ENCODE measurements around the gene RGS11.
"Not testable (repeated sequence)": the region's sequence is repeated elsewhere in the genome, so short reads cannot be mapped to it uniquely, and the experiment has no call there.

The RGS11 gene

GRCh38 chr16:252366-253337 lies 23.1 kb downstream of the RGS11 start:
- no peak overlapping the region for H3K9ac ChIP-seq (ENCODE audit: low read depth, low read length)
- no peaks in the 10 kb centered on the region for H3K4me1 ChIP-seq (ENCODE audit: insufficient read depth, low read length)

GRCh38 chr16:249431-249830 lies 26.3 kb downstream of the RGS11 start:
- Histone ChIP-seq H3K9me3 (ENCODE audit: control insufficient read depth, insufficient read depth, low read length) (no peaks in the 10 kb centered on the region), H3K36me3 (ENCODE audit: insufficient read depth, low read length) (no peaks in the 10 kb centered on the region), H3K4me1 (ENCODE audit: insufficient read depth, low read length) (no peaks in the 10 kb centered on the region), H3K9ac (ENCODE audit: low read depth, low read length) (no peak overlapping the region)

More at GRCh38 chr16:252366-253337, 23.1 kb downstream of the RGS11 start:
- no peaks in the 10 kb centered on the region; the same call in 1 of the 2 replicates for H3K36me3 ChIP-seq (ENCODE audit: insufficient read depth, low read length)
- no peaks in the 10 kb centered on the region for H3K9me3 ChIP-seq (ENCODE audit: control insufficient read depth, insufficient read depth, low read length)

- no peak overlapping the region for H3K9ac ChIP-seq (ENCODE audit: low read depth, low read length)
- no peaks in the 10 kb centered on the region for H3K36me3 ChIP-seq (ENCODE audit: insufficient read depth, low read length)
- H3K9me3 ChIP-seq (ENCODE audit: control insufficient read depth, insufficient read depth, low read length), result no peaks in the 10 kb centered on the region
- no peaks in the 10 kb centered on the region; the same call in 1 of the 2 replicates for H3K4me1 ChIP-seq (ENCODE audit: insufficient read depth, low read length)
Observed at GRCh38 chr16:247027-247426, 28.7 kb downstream of the RGS11 start.

GRCh38 chr16:245105-245504 lies 30.6 kb downstream of the RGS11 start:
- Histone ChIP-seq H3K9ac (ENCODE audit: low read depth, low read length) (no peak overlapping the region), H3K9me3 (ENCODE audit: control insufficient read depth, insufficient read depth, low read length) (no peaks in the 10 kb centered on the region), H3K4me1 (ENCODE audit: insufficient read depth, low read length) (no peaks in the 10 kb centered on the region; the same call in 1 of the 2 replicates), H3K36me3 (ENCODE audit: insufficient read depth, low read length) (no peaks in the 10 kb centered on the region)

GRCh38 chr16:243348-243747 lies 32.4 kb downstream of the RGS11 start:
- H3K9ac ChIP-seq (ENCODE audit: low read depth, low read length), result no peak overlapping the region
- no peaks in the 10 kb centered on the region; the same call in 1 of the 2 replicates for H3K4me1 ChIP-seq (ENCODE audit: insufficient read depth, low read length)
- no peaks in the 10 kb centered on the region for H3K9me3 ChIP-seq (ENCODE audit: control insufficient read depth, insufficient read depth, low read length)
- H3K36me3 ChIP-seq (ENCODE audit: insufficient read depth, low read length), result no peaks in the 10 kb centered on the region

GRCh38 chr16:242281-242680 lies 33.5 kb downstream of the RGS11 start:
- no peaks in the 10 kb centered on the region; the same call in 1 of the 2 replicates for H3K4me1 ChIP-seq (ENCODE audit: insufficient read depth, low read length)
- H3K36me3 ChIP-seq (ENCODE audit: insufficient read depth, low read length), result no peaks in the 10 kb centered on the region
- no peak overlapping the region for H3K9ac ChIP-seq (ENCODE audit: low read depth, low read length)
- H3K9me3 ChIP-seq (ENCODE audit: control insufficient read depth, insufficient read depth, low read length), result no peaks in the 10 kb centered on the region

GRCh38 chr16:240559-240958 lies 35.2 kb downstream of the RGS11 start:
- no peaks in the 10 kb centered on the region for H3K36me3 ChIP-seq (ENCODE audit: insufficient read depth, low read length)
- H3K4me1 ChIP-seq (ENCODE audit: insufficient read depth, low read length), result no peaks in the 10 kb centered on the region; the same call in 1 of the 2 replicates
- H3K9ac ChIP-seq (ENCODE audit: low read depth, low read length), result no peak overlapping the region
- H3K9me3 ChIP-seq (ENCODE audit: control insufficient read depth, insufficient read depth, low read length), result no peaks in the 10 kb centered on the region

GRCh38 chr16:239948-240277 lies 35.8 kb downstream of the RGS11 start:
- Histone ChIP-seq H3K9me3 (ENCODE audit: control insufficient read depth, insufficient read depth, low read length) (no peaks in the 10 kb centered on the region), H3K36me3 (ENCODE audit: insufficient read depth, low read length) (no peaks in the 10 kb centered on the region), H3K4me1 (ENCODE audit: insufficient read depth, low read length) (no peaks in the 10 kb centered on the region; the same call in 1 of the 2 replicates), H3K9ac (ENCODE audit: low read depth, low read length) (no peak overlapping the region)

- H3K9me3 ChIP-seq (ENCODE audit: control insufficient read depth, insufficient read depth, low read length), result no peaks in the 10 kb centered on the region
- H3K4me1 ChIP-seq (ENCODE audit: insufficient read depth, low read length), result no peaks in the 10 kb centered on the region
- peak within 1 kb of the TSS; percentile 96 for H3K9ac ChIP-seq (ENCODE audit: low read depth, low read length)
- H3K36me3 ChIP-seq (ENCODE audit: insufficient read depth, low read length), result no peaks in the 10 kb centered on the region
Observed at GRCh38 chr16:234468-235305, 41.1 kb downstream of the RGS11 start, which contains the start of gene FAM234A. Gene FAM234A (plus strand): TSS chr16:234821. CDS start chr16:254414, 19,593 bp downstream.

- H3K36me3 ChIP-seq (ENCODE audit: insufficient read depth, low read length), result peaks cover 11% of the 10 kb centered on the region
- no peaks in the 10 kb centered on the region for H3K9me3 ChIP-seq (ENCODE audit: control insufficient read depth, insufficient read depth, low read length)
- no peak overlapping the region for H3K9ac ChIP-seq (ENCODE audit: low read depth, low read length)
- H3K4me1 ChIP-seq (ENCODE audit: insufficient read depth, low read length), result no peaks in the 10 kb centered on the region
Observed at GRCh38 chr16:230949-231348, 44.8 kb downstream of the RGS11 start.

- not testable (repeated sequence) for H3K9ac ChIP-seq (ENCODE audit: low read depth, low read length); H3K9me3 ChIP-seq (ENCODE audit: control insufficient read depth, insufficient read depth, low read length); H3K4me1 ChIP-seq (ENCODE audit: insufficient read depth, low read length)
- H3K36me3 ChIP-seq (ENCODE audit: insufficient read depth, low read length), result peaks cover 15% of the 10 kb centered on the region
Observed at GRCh38 chr16:230351-230750, 45.4 kb downstream of the RGS11 start.

GRCh38 chr16:229731-230281 lies 45.9 kb downstream of the RGS11 start:
- no peaks in the 10 kb centered on the region for H3K9me3 ChIP-seq (ENCODE audit: control insufficient read depth, insufficient read depth, low read length)
- peak overlapping the region; percentile 88; the same call in 1 of the 2 replicates for H3K9ac ChIP-seq (ENCODE audit: low read depth, low read length)
- H3K4me1 ChIP-seq (ENCODE audit: insufficient read depth, low read length), result no peaks in the 10 kb centered on the region
- peaks cover 15% of the 10 kb centered on the region for H3K36me3 ChIP-seq (ENCODE audit: insufficient read depth, low read length)

GRCh38 chr16:228852-229730 lies 46.7 kb downstream of the RGS11 start, which contains the start of gene LUC7L:
Gene LUC7L (minus strand): TSS chr16:229449. CDS start chr16:229339, 110 bp downstream.
- Histone ChIP-seq H3K9me3 (ENCODE audit: control insufficient read depth, insufficient read depth, low read length) (no peaks in the 10 kb centered on the region), H3K9ac (ENCODE audit: low read depth, low read length) (peak within 1 kb of the TSS; percentile 88), H3K4me1 (ENCODE audit: insufficient read depth, low read length) (no peaks in the 10 kb centered on the region), H3K36me3 (ENCODE audit: insufficient read depth, low read length) (peaks cover 15% of the 10 kb centered on the region)
